ENCODE results near the gene SUSD1.
"Not testable (repeated sequence)": the region's sequence is repeated elsewhere in the genome, so short reads cannot be mapped to it uniquely, and the experiment has no call there.

Gene SUSD1

DNA sequence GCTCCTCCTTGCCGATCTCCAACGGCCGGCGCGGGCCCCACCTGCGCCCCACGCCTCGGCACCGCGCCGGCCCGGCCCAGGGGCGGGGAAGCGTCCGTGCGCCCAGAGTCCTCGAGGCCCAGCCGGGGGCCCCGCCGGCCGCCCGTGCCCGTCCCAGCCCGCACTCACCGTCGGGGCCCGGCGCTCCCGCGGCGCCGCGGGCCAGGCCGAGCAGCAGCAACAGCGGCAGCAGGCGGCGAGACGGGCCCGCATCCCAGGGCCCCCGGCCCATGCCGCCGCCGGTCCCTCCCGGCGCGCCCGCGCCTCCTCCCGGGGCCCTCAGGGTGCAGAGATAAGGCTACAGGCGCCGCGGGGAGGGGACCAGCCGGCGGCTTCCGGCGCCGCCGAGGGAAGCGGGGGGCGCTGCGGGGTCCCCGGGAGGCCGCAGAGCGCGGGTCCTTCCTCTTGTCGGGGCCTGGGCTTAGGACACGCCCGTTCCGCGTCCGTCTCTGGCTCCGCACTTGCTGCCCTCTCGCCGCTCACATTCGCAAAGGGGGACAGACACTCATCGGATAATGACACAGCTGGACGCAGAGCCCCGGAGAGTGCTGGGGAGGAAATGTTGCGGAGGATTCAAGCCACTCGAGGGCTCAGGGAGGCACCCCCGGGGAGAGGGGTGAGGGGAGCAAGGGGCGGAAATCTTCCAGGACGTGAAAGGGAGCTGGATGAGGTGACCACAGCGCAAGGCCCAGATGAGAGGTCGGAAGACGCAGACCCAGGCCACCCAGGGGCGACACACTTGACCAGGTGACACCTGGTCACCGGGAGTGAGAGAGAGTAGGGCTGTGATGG, at the start of gene SUSD1:
Gene SUSD1 (minus strand): TSS at position 333 of the 831 bp plus-strand sequence. CDS start 62 bp downstream, at position 271.
- FAIRE-seq, result no peak

DNA sequence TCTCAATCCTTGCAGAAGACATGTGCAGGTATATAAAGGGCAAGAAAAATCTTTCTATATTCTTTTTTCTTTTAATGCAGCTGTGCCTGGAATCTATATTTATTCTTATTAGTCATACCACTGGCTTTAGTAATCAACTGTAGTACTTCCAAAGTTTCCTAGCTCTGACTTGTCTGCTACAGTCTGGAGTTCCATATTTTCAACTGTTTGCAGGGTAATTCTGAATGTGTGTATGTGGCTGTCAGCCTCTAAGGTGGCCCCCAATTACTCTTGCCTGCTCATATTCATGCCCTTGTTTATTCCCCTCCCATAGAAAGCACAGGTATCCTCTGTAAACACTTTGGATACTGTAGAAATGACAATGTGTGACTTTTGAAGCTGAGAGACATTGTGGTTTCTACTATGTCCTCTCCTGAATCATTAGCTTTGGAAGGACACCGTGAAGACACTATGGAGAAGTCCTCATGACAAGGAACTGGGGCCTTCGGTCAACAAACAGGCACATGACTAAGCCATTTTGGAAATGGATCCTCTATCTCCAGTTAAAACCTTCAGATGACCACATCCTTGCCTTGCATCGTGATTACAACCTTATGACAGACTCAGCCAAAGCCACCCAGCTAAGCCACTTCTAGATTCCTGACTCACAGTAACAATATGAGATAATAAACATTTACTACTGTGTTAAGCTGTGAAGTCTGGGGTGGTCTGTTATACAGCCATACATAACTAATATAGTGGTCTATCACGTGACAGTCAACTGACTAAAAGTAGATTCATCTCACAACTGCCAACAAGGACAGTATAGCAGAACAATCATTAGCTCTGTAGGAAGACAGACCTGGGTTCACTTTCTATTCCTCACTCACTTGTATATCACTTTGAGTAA, 49.5 kb upstream of the SUSD1 start:
- FAIRE-seq, result no peak

DNA sequence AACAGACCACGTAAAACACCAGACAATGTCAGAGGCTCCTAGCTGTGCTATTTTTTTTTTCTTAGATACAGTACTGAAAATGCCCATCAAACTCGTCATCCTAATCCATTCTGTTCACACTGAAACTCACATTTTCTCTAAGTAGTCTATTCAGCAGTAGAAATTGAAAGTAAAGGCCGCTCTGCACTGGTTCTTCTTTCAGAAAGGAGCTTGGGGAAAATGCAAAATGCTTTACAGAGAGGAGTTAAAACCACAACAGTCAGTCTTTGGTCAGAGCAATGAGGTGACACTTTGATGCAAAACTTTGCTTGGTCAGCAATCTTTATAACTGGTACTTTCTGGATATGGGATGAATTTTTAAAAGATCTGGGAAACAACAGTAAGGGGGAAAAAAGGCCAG, 43.8 kb upstream of the SUSD1 start:
- FAIRE-seq, result no peak

DNA sequence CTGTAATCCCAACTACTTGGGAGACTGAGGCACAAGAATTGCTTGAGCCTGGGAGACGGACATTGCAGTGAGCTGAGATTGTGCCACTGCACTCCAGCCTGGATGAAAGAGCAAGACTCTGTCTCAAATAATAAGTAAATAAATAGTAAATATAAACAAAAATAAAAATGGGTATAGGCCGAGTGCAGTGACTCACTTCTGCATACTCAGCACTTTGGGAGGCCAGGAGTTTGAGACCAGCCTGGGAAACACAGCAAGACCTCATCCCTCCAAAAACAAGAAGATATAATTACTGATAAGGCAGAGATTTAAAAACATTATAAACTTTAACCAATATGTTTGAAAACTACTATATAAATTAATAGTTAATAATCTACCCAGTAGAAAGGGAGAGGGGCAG, 37.8 kb upstream of the SUSD1 start:
- peak; percentile 9 for FAIRE-seq

DNA sequence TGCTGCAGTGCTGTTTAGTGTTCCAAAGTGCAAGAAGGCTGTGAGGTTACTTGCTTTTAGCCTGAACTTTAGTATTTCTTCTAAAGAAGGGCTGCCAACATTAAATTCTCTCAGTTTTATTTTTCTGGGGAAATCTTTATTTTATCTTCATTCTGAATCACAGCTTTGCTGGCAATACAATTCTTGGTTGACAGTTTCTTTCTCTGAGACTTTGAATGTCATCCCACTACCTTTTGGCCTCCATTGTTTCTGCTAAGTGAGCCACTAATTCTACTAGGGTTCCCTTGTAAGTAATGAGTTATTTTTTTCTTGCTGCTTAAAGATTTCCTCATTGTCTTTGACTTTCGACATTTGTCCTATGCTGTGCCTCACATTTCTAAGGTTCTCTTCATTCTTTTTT, 32.4 kb upstream of the SUSD1 start:
- no peak for FAIRE-seq

DNA sequence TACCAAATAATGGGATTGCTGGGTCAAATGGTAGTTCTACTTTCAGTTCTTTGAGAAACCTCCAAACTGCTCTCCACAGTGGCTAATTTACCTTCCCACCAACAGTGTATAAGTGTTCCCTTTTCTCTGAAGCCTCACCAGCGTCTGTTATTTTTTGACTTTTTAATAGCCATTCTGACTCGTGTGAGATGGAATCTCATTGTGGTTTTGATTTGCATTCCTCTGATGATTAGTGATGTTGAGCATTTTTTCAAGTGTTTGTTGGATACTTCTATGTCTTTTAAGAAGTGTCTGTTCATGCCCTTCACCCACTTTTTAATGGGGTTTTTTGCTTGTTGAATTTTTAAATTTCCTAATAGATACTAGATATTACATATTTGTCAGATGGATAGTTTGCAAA, 28.4 kb upstream of the SUSD1 start:
- no peak for FAIRE-seq

DNA sequence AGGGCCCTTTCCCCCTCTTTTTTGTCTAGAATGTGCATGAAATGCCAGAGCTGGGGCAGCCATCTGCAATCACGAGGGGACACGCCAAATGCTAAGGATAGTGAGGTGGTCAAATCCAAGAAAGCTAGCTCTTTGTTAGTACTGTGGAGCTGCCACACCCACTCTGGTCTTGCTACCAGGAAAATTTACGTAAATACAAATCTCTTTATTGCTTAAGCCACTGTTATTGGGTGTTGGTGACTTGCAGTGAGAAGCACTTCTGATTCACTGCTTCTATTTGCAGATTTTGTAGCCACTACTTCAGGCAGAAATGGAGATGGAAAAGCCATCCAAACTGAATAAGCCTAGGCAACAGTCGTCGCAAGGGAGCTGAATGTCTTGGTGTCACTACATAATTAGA, 25.6 kb upstream of the SUSD1 start:
- no peak for FAIRE-seq

DNA sequence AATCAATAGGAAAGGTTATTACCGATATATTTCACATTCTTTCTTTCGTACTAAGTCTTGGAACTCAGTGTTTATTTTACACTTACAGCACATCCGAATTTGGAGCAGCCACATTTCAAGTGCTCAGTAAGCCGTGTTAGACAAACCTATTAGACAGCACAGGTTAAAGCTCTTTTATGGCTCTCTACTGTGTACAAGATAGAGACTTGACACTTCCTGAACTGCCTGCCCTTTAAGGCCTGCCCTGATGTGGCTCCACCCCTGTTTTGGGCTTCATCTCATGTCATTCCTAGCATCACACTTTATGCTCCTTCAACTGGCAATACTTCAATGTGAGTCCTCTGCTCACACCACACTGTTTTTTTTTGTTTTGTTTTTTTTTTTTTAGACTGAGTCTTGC, 23.5 kb upstream of the SUSD1 start:
- no peak for FAIRE-seq

DNA sequence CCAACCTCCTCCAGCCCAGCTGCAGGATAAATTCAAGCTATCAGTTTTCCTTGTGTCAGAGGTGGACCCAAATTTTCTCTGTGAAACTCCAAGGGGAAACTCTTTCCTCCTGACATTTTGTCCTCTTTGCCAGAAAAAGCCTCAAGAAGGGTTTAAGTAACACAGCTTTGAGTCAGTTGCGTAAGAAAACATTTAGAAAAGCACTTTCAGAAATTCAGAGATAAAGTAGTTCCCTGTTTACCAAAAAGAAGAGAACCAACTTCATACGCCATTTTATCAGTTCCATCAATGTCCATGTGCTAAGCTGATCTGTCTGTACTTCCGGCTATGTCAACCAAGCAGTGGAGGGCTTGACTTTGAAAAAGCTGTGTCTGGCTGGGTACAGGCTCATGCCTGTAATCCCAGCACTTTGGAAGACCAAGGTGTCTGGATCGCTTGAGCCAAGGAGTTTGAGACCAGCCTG, 19.9 kb upstream of the SUSD1 start:
- no peak for FAIRE-seq

DNA sequence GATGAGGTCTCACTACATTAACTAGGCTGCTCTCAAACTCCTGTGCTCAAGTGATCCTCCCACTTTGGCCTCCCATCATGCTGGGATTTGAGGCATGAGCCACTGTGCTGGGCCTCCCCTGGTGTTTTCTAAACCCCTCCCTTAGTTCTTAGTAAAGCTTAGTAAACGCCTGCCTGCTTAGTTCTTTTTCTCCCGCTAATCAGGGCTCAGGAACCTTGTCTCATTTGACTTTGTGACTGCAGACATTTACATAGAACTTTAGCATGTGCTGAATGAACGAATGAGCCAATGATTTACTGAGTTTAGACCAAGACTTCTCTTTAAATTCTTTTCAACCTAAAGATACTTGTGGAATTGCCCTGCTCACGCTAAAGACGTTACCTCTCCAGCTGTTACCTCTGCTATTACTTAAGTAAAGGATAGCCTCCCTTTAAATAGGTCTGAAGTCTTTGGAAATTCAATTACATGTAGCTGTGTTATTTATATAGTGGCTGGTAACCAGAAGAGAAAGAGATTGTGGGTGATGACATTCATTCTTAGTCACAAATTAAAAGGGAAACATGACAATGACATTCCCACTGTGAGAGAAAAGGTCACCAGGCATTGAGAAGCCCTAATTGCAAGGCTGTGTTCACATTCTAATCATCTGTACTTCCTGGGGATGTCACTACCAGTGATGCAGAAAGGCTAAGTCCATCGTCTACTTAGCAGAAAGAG, 18.6 kb upstream of the SUSD1 start:
- peak; percentile 65 for FAIRE-seq

DNA sequence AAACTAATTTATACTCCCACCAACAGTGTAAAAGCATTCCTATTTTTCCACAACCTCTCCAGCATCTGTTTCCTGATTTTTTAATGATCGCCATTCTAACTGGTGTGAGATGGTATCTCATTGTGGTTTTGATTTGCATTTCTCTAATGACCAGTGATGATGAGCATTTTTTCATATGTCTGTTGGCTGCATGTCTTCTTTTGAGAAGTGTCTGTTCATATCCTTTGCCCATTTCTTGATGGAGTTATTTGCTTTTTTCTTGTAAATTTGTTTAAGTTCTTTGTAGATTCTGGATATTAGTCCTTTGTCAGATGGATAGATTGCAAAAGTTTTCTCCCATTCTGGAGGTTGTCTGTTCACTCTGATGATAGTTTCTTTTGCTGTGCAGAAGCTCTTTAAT, 15.2 kb upstream of the SUSD1 start:
- FAIRE-seq, result not testable (repeated sequence)

DNA sequence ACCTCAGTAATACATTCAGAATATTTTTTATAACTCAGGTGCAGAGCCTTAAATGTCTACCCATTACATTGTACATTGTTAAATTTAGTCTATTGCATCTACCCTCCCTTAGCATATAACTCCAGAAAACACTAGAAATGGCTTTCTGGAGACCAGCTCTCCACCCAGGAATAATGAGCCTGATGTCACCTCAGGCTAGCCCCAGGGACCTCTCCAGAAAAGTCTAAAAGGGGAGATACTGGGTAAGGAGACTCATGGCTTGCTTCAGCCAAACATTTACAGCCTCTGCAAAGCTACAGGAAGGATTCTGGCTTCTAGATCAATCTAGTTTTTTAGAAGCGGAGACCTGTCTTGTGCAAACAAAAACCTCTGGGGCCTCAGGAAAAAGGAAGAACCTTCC, 13.8 kb upstream of the SUSD1 start:
- FAIRE-seq, result no peak

DNA sequence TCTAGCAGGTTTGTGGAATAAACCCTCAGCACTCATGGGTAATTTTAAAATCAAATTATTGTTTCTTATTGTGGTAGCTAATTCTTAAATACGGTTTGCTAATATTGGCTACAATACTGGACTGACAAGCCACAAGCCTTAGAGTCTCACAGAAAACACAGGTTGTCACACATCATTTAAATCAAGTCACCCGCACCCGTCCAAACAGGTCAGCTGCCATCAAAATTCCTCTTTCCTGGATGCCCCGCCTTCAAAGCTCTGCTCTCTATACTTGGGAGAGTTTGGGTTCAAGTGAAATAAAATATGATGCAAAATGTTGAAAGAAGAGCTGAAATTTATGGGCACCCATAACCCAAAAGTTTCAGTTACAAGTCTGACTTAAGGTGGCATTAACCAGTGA, 12.3 kb upstream of the SUSD1 start:
- no peak for FAIRE-seq

DNA sequence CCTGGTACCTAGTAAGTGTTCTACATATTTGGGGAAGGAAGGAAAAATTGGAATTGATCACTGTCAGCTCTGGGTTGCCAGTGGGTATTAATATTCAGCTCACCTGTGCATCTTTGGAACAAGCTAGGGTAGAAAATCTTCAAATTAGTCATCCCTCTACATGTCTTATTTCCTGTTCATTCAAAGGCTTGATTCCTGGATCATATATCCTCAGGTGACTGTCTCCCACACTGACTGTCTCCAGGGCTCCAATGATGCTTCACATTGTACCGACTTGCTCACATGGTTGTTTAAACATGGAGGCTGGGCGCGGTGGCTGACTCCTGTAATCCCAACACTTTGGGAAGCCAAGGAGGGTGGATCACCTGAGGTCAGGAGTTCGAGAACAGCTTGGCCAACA, 11.6 kb upstream of the SUSD1 start:
- no peak for FAIRE-seq

DNA sequence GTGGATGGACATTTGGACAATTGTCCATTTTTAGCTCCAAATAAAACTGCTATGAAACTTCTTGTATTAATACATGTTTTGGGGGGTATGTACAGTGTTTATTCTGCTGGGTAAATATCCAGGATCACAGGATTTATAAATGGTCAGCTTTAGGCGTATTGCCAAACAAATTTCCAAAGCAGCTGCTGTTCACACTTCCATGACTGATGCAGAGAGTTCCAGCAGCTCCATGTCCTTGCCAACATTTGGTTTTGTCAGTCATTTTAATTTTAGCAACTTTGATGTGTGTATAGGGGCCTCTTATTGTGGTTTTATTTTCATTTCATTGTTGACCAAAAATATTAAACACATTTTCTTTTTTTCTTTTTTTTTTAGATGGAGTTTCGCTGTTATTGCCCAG, 9.8 kb upstream of the SUSD1 start:
- FAIRE-seq, result no peak

DNA sequence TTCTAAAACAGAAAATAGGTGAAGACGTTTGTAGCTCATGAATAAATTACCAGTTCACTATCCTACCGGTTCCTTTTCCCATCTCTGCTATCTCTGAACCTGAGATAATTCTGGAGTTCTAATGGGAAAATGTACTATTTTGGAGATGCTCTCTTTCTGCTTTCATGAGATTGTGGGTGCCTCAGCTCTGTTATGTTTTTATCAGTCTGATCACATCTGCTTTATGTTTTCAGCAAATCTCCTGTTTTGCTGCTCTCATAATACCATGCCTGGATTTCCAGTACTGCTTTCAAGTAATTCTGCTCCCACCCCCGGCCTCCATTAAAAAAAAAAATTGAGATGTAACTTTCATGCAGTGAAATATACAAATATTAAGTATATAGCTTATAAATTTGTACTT, 9.1 kb upstream of the SUSD1 start:
- FAIRE-seq, result no peak

DNA sequence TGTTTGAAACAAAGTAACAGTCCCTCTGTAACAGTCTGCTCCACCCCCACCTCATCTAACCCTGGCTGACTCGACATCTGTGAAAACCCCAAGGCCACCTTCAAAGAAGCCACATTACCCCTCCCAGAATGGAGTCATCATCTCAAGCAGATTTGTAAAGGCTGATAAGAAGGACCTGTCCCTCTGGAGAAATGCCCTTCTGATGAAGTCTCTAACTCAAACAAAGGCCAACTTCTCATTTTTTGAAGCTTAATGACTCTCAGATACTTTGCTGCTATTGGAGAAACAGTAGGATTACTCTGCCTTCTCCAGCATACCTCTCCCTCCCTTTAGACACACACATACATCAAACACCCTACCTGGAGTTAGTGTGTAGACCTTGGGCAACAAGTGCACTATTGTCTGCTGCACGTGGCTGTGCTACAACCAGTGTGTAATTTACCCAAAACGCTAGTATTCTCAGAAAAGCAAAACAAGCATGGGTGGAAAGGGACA, 5.3 kb upstream of the SUSD1 start:
- FAIRE-seq, result no peak

DNA sequence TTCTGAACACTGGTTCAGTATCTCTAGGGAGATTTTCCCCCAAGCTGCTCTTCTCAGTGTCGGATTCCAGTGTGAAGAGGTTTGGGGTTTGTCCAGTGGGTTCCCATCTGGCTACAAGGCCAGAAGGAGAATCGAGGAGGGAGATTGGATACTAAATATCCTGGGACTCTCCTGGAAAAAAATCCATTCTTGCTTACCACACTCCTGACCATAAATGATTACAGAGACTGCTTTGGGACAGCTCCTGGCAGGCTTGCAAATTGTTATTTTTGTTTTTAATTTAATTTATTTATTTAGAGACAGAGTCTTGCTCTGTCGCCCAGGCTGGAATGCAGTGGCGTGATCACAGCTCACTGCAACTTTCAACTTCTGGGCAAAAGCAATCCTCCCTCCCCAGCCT, 4.7 kb upstream of the SUSD1 start:
- no peak for FAIRE-seq

DNA sequence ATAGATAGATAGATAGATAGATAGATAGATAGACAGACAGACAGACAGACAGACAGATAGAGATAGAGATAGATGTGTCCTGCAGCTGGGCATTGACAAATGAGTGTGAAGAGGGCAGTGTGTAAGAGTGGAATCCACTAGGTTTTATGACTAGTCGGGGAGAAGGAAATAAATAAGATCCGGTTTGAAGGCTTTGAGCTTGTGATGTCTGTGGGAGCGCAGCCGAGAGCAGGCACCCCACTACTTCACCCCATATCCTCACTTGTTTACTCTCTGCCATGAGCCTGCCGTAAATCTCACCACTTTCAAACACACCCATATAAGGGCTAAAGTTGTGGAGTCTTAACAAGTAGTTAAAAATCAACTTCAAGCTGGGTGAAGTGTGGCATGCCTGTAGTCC, 1.4 kb upstream of the SUSD1 start:
- FAIRE-seq, result no peak

DNA sequence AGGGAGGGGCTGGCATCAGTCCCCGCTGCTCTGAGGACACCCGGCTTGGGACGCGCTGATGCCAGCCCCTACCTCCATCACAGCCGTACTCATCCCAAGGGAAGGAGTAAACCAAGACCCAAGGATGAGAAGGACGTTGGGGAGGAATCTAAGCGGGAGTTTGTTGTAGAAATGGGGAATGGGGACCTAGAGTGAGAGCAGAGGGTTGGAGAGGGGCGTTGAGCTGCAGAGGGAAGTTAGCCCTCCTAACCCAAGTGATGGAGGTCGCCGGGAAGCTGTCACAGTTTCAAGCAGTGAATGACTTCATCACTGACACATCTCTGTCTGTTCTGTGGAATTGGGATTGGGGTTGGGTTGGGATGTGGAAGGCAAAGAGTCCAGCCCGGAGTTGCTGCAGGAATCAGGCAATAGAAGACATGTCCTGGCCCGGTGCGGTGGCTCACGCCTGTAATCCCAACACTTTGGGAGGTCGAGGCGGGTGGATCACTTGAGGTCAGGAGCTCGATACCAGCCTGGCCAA, 759 bp upstream of the SUSD1 start:
- FAIRE-seq, result no peak

DNA sequence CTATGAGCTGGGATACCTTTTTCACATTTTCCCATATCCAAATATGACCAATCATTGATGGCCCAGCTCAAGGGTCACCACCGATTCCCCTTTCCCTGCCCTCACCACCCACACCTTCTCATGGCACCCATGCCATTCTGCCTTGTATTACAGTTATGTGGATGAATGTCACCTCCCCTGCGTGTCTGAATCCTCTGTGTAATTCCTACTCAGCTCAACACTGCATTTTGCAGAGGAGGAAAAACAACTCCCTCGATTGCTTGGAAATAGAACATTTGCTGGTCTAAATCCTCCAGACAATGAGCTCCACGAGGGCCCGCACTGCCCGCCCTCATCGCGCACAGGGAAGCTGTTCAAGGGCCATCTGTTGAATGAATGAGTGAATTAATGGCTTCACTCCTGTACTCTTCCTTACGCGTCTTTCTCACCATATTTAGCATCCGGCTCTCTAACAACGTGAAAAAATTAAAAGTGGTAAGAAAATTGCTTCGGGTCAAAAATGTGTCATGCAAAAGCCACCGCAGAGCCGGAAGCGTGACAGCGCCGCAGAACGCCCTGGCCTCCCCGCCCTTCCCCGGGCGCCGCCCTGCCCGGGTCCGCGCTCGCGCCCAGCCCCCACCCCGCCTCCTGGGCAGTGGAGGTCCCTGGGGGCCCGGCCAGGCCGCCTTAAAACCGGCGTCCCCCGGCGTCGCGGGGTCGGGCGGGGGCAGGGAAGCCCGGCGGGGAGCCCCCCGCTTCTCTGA, 704 bp downstream of the SUSD1 start:
- FAIRE-seq, result no peak
